Smooth muscle cell (in vitro differentiated cells): ENCODE measurements around the gene MRPL33. TPM values are rescaled to one million over a fixed set of nuclear protein-coding genes. Genes with fewer than 3 reads are reported as not detected.

Source experiments
- DNase-seq: peaks from one replicate; lab custom pipeline; 2025; ENCODE audit not compliant: unreplicated experiment; lab: John Stamatoyannopoulos, UW
- H2AFZ ChIP-seq: fragments of 200-600 bp; sonication (generic); 2 replicates; pipeline ENCODE4 v1.6.0; 2016; ENCODE audit warnings: antibody characterized with exemption, low read depth, mild to moderate bottlenecking
- H3F3A ChIP-seq: fragments of 200-600 bp; sonication (generic); 2 replicates; pipeline ENCODE4 v1.6.0; 2017; ENCODE audit warnings: antibody characterized with exemption, low read depth
- H3K27ac ChIP-seq: fragments of 200-600 bp; sonication (generic); 2 replicates; pipeline ENCODE4 v1.5.1; 2016; ENCODE audit warnings: low read depth, mild to moderate bottlenecking
- H3K27me3 ChIP-seq: fragments of 200-600 bp; sonication (generic); 2 replicates; pipeline ENCODE4 v1.6.1; 2016; ENCODE audit warnings: low read depth, mild to moderate bottlenecking
- H3K36me3 ChIP-seq: fragments of 200-600 bp; sonication (generic); 2 replicates; pipeline ENCODE4 v1.5.1; 2016; ENCODE audit warnings: low read depth
- H3K4me1 ChIP-seq: fragments of 200-600 bp; sonication (generic); 2 replicates; pipeline ENCODE4 v1.5.1; 2016; ENCODE audit warnings: low read depth
- H3K4me2 ChIP-seq: fragments of 200-600 bp; sonication (generic); 2 replicates; pipeline ENCODE4 v1.6.0; 2016; ENCODE audit warnings: mild to moderate bottlenecking
- H3K4me3 ChIP-seq: fragments of 200-600 bp; sonication (generic); 2 replicates; pipeline ENCODE4 v1.5.1; 2016; ENCODE audit warnings: mild to moderate bottlenecking
- H3K79me2 ChIP-seq: fragments of 200-600 bp; sonication (generic); 2 replicates; pipeline ENCODE4 v1.6.0; 2016; ENCODE audit warnings: low read depth, mild to moderate bottlenecking
- H3K9ac ChIP-seq: fragments of 200-600 bp; sonication (generic); 2 replicates; pipeline ENCODE4 v1.6.0; 2016; ENCODE audit warnings: low read depth
- H3K9me3 ChIP-seq: fragments of 200-600 bp; sonication (generic); replicated peaks from 2 replicates; pipeline ENCODE4 v1.5.1; 2016; ENCODE audit warnings: low read depth
- H4K20me1 ChIP-seq: fragments of 200-600 bp; sonication (generic); 2 replicates; pipeline ENCODE4 v1.6.0; 2016; ENCODE audit warnings: low read depth
- CTCF ChIP-seq: fragments of 200-600 bp; sonication (generic); IDR thresholded peaks from 2 replicates; pipeline ENCODE4 v1.5.1; 2017; ENCODE audit warnings: borderline replicate concordance, mild to moderate bottlenecking, antibody characterized with exemption; ENCODE audit not compliant: insufficient read depth, poor library complexity, severe bottlenecking
- WGBS: methylation state at CpG from one replicate; pipeline ENCODE4 v1.1.7; 2016; ENCODE audit warnings: low lambda C conversion rate; 5-methylcytosine and 5-hydroxymethylcytosine counted together
- polyA plus RNA-seq: library from polyadenylated mRNA; unstranded; fragments of >200 nt; fragmentation: Nextera tagmentation; extraction: Ambion mirVana; gene quantifications from 2 replicates; pipeline ENCODE4 v1.2.1, GENCODE V29; 2016
- total RNA-seq: library from RNA; depleted of rRNA; stranded (reverse); fragments of >200 nt; gene quantifications from 2 replicates; pipeline ENCODE4 v1.2.3, GENCODE V29; 2014

The MRPL33 gene
- total and polyA plus RNA-seq, 2 experiments from 2014 or later: 94.5 to 193 TPM

GRCh38 chr2:27766287-27766661 is 5.2 kb upstream of the MRPL33 start:
- H4K20me1 ChIP-seq: no peaks in the 10 kb centered on the region
- H3K4me3 ChIP-seq: no peak overlapping the region
- no peak overlapping the region for H3K27ac ChIP-seq
- no peaks in the 10 kb centered on the region for H3F3A ChIP-seq
- DNase-seq: no peak
- H3K9me3 ChIP-seq: no peaks in the 10 kb centered on the region
- H3K79me2 ChIP-seq: no peaks in the 10 kb centered on the region
- H2AFZ ChIP-seq: no peak overlapping the region
- 83% methylated on average over 2 of the region's 2 CpGs for WGBS
- H3K4me2 ChIP-seq: no peak overlapping the region
- H3K36me3 ChIP-seq: no peaks in the 10 kb centered on the region
- H3K27me3 ChIP-seq: no peaks in the 10 kb centered on the region
- peaks cover 4% of the 10 kb centered on the region for H3K4me1 ChIP-seq
- no peak for TF ChIP-seq CTCF
- no peak overlapping the region for H3K9ac ChIP-seq

- peak overlapping the region; percentile 84 for H3K9ac ChIP-seq
- no peaks in the 10 kb centered on the region for H3F3A ChIP-seq
- H2AFZ ChIP-seq: peak overlapping the region; percentile 91
- WGBS: 16% methylated on average over 13 of the region's 13 CpGs
- peaks cover 6% of the 10 kb centered on the region for H4K20me1 ChIP-seq
- no peak for TF ChIP-seq CTCF
- peak overlapping the region; percentile 65 for H3K27ac ChIP-seq
- H3K4me3 ChIP-seq: peak overlapping the region; percentile 74
- peaks cover 19% of the 10 kb centered on the region for H3K4me1 ChIP-seq
- no peaks in the 10 kb centered on the region for H3K36me3 ChIP-seq
- H3K9me3 ChIP-seq: no peaks in the 10 kb centered on the region
- H3K79me2 ChIP-seq: peaks cover 45% of the 10 kb centered on the region
- DNase-seq: no peak
- H3K27me3 ChIP-seq: no peaks in the 10 kb centered on the region
- H3K4me2 ChIP-seq: peak overlapping the region; percentile 89
These were observed 344 bp upstream of the MRPL33 start for GRCh38 chr2:27771202-27771547.

GRCh38 chr2:27772804-27773203 is 1.3 kb downstream of the MRPL33 start:
- no peaks in the 10 kb centered on the region for H3K27me3 ChIP-seq
- H3K9ac ChIP-seq: peak overlapping the region; percentile 84
- H3K27ac ChIP-seq: peak overlapping the region; percentile 65
- TF ChIP-seq CTCF: no peak
- 27% methylated on average over 2 of the region's 2 CpGs for WGBS
- H3K36me3 ChIP-seq: no peaks in the 10 kb centered on the region
- H3K9me3 ChIP-seq: no peaks in the 10 kb centered on the region
- no peaks in the 10 kb centered on the region for H3F3A ChIP-seq
- H3K79me2 ChIP-seq: peaks cover 61% of the 10 kb centered on the region
- peak overlapping the region; percentile 89 for H3K4me2 ChIP-seq
- no peak for DNase-seq
- peak overlapping the region; percentile 74 for H3K4me3 ChIP-seq
- H3K4me1 ChIP-seq: peaks cover 19% of the 10 kb centered on the region
- H2AFZ ChIP-seq: no peak overlapping the region
- H4K20me1 ChIP-seq: peaks cover 7% of the 10 kb centered on the region

GRCh38 chr2:27773959-27774358 is 2.4 kb downstream of the MRPL33 start:
- H4K20me1 ChIP-seq: peaks cover 12% of the 10 kb centered on the region
- no peaks in the 10 kb centered on the region for H3K9me3 ChIP-seq
- peak overlapping the region; percentile 89 for H3K4me2 ChIP-seq
- H3K27ac ChIP-seq: peak overlapping the region; percentile 65
- WGBS: 74% methylated on average over 5 of the region's 5 CpGs
- no peak for TF ChIP-seq CTCF
- DNase-seq: no peak
- H3K27me3 ChIP-seq: no peaks in the 10 kb centered on the region
- H2AFZ ChIP-seq: no peak overlapping the region
- peak overlapping the region; percentile 74 for H3K4me3 ChIP-seq
- H3K36me3 ChIP-seq: no peaks in the 10 kb centered on the region
- H3F3A ChIP-seq: no peaks in the 10 kb centered on the region
- H3K4me1 ChIP-seq: peaks cover 19% of the 10 kb centered on the region
- no peak overlapping the region for H3K9ac ChIP-seq
- peaks cover 68% of the 10 kb centered on the region for H3K79me2 ChIP-seq
